HG02571 (cell line): ENCODE measurements around the gene AFF1.
"Not testable (repeated sequence)": the region's sequence is repeated elsewhere in the genome, so short reads cannot be mapped to it uniquely, and the experiment has no call there.

Experiments
- ATAC-seq: cut with Tn5 transposase; IDR thresholded peaks from one replicate; pipeline ENCODE4 v1.9.1; 2021; ENCODE audit warnings: mild to moderate bottlenecking, moderate library complexity; ENCODE audit not compliant: unreplicated experiment

The AFF1 gene

GRCh38 chr4:87033902-87034301, 99.1 kb downstream of the AFF1 start:
- ATAC-seq = no peak

- ATAC-seq = no peak
Observed at GRCh38 chr4:87034527-87034926, 99.7 kb downstream of the AFF1 start.

GRCh38 chr4:87035881-87036509, 101.2 kb downstream of the AFF1 start:
- no peak for ATAC-seq

- ATAC-seq = no peak
Observed at GRCh38 chr4:87036713-87037112, 101.9 kb downstream of the AFF1 start.

GRCh38 chr4:87037171-87037570, 102.4 kb downstream of the AFF1 start:
- ATAC-seq = not testable (repeated sequence)

- ATAC-seq = no peak
Observed at GRCh38 chr4:87037671-87038334, 103.0 kb downstream of the AFF1 start.

DNA sequence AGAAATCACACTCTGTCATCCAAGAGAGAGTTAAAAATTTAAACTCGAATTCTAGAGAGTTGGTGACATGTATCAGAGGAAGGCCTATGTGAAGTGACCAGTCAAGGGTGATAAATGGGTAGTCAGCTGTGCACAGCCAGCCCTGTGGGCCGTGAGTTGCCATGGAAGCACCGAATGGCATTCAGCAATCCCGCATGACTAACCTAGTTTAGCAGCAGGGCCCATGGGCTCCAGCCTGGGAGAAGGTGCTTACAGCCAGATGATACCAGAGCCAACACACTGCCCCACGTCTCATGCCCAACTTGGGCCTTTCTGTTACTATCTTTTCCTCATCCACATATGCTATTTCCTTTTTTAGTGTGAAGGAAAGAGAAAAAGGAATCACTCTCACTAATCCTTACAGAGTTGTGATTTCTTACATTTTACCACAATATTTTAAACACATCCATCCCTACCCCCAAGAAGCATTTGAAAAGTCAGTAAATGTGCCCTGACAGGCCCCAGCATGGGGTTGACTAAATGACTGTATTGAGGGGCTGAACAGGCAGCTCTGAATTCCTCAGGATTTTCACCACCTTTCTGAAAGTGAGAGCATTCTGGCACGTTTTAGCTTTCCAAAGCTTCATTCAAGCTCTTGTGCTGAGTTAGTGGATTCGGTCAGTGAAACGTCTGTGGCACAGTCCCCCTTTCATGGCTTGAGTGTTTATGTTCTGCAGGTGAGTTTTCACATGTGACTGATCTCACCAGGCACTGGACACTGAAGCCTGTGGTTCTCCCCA, 104.2 kb downstream of the AFF1 start:
- ATAC-seq = no peak

DNA sequence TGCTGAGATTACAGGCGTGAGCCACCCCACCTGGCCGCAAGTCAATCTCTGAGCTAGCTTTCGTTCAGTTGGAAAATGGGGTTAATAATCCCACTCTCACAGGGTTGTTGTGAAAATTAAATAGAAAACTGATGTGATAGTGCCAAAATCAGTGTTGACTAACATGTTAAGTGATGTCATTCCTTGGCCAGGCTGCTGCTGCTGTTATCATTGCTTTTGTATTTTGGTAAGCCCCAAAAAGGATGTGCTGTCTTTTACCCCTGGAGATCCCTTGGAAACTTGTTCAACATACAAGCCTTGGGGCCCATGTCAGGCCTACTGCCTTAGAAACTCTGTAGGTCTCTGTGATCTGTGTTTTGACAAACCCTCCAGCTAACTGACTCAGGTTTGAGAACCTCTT, 106.3 kb downstream of the AFF1 start:
- ATAC-seq = no peak

DNA sequence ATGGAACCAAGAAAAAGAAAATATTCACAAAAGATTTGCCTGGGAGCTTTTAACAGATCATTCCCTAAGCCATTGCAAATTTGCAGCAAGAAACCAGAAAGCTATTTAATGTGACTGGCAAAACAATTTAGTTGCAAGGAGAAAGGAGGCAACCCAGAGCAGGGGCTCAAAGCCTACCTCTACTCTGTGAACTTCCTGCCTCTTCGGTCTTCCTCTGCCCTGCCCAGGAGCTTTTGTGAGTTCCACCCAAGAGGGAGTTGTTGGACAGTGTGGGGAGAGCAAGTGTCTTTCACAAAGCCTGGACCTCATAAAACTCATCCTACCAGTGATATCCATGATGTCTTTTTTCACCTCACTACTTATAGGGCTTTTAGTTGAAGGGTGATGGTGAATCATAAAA, 107.4 kb downstream of the AFF1 start:
- ATAC-seq = no peak

DNA sequence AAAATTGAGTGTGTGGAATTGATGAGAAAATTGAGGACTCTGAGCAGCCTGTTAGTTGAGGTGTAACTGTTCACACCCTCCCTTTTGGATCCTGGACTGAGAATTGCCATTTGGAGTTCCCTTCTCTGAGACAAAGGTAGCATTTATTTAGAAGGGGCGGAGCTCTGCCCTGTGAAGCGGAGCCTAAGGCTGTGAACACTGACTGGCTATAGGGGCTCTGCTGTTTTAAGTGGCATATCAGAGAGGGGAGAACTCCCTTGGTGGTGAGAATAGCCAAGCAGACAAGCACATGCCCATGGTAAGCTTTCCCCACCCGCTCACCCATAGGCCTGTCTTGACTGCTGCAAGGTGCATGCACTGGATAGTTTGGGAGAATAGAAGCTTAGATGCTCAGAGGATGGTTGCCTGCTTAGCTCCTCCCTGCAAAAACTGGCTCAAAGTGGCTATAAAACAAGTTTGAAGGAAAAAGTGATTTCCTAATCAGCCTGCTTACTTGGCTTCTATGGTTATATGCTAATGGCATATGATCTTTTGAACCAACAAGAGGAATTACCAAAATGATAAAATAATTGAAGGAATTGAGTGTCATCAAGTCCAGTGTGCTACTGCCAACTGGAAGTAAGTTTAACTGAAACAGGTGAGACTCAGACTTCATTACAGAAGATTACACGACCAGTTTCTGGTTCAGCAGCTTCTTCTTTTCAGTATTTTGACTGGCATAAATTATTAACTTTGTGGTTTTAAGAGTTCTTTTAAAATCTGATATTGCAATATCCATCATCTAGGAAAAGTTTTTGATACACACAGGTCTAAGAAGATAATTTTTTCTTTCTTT, 108.4 kb downstream of the AFF1 start:
- ATAC-seq = no peak

- no peak for ATAC-seq
Observed at GRCh38 chr4:87044511-87045233, 109.9 kb downstream of the AFF1 start.

DNA sequence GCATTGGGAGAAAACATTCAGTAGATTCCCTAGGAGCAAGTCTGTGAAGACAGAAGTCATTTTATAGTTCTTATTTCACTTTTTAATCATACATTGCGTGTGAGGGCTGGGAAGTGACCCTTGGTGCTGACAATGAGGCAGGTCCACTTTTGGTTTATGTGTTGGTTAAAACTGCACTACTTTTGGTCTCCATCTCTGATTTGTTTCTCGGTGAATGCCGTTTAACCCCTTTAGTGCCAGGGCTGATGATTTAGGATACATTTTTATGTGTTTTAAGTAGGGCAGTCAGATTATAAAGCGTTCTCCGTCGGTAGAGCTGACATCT, 110.4 kb downstream of the AFF1 start:
- no peak for ATAC-seq

DNA sequence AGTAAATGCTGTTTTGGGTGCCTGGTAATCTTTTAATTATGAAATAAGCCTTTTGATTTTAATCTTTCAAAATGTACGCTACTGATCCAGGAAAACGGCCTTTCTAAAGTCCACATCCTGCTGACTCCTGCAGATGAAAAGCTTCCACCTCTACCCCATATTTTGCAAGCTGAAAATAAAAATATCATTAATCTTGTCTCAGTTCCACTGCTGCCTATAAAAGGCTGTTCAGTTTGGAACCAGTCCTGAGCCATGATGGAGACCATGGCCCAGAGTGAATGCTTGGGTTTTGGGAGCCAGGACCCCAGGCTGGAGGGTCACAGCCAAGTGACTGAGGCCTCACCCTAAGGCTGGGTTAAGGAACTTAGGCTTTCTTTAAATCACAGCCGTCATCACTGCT, 110.8 kb downstream of the AFF1 start:
- no peak for ATAC-seq

GRCh38 chr4:87046121-87046551, 111.3 kb downstream of the AFF1 start:
- ATAC-seq = no peak

DNA sequence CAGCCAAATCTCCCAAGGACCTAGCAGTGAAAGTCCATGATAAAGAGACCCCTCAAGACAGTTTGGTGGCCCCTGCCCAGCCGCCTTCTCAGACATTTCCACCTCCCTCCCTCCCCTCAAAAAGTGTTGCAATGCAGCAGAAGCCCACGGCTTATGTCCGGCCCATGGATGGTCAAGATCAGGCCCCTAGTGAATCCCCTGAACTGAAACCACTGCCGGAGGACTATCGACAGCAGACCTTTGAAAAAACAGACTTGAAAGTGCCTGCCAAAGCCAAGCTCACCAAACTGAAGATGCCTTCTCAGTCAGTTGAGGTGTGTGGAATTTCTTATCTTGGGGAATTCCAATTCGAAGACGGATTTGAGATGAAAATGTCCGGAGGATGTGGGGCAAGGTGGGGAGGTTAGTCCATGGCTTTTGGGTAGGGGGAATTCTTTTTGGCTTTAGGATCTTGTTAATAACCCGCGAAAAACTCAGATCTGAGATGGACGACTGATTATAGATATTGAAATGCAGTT, 112.5 kb downstream of the AFF1 start:
- no peak for ATAC-seq

DNA sequence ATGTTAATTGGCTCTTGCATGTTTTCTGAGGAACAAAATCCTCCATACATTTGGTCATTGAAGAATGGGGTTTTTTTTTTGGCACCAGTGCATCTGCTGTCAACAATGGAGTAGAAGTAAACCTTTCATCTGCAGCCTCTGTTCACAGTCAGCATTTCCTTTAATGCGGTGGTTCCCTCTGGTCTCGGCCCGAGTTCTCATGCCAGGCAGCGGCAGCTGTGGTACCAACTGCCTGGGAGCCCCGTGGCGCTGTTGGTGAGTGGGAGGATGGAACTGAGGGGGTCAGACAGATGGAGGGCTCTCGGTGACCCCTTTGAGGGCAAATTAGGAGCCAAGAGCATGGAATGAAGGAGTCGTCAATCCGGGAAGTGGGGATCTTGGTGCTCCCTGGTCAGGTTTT, 114.7 kb downstream of the AFF1 start:
- ATAC-seq = no peak

GRCh38 chr4:87050596-87050995, 115.8 kb downstream of the AFF1 start:
- ATAC-seq = no peak

GRCh38 chr4:87051121-87051713, 116.4 kb downstream of the AFF1 start:
- no peak for ATAC-seq

DNA sequence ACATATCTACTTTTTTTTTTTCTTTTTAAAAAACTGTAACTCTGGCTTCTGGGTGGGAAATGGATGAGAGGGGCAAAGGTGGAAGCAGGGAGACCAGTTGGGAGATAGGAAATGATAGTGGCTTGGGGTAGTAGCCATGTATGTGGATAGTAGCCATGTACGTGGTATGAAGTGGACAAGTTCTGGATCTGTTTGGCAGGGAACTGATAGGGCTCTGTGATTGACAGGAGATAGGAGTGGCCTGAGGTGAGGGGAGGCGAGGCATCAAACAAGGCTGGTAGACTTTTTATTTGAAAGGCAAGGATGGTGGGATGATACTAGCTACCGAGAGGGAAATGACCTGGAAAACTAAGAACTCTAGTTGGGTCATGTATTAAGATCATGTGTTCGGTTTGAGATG, 117.8 kb downstream of the AFF1 start:
- ATAC-seq = no peak

GRCh38 chr4:87053176-87053658, 118.4 kb downstream of the AFF1 start:
- no peak for ATAC-seq
